Right lobe of liver (tissue), 6 donors: ENCODE results near the gene RNF121. TPM values are rescaled to one million over a fixed set of nuclear protein-coding genes. Genes with fewer than 3 reads are reported as not detected.
A peak's percentile ranks its signal among the peaks of the same experiment; 100 is the strongest.

ENCODE experiments used
- ATAC-seq, 4 donors: fragments of 200-7000 bp; cut with Tn5 transposase; one replicate each; pipeline ENCODE4 v1.9.1; 2020; ENCODE audit warnings: mild to moderate bottlenecking in 4 of 4, moderate library complexity in 4 of 4
- DNase-seq, 3 donors: peaks; one replicate each; pipeline ENCODE4 v3.0.0-alpha.2; 2020
- H3K27ac ChIP-seq, 3 donors: fragments of 200-600 bp; one replicate each; pipeline ENCODE4 v1.8.0; 2022
- H3K27me3 ChIP-seq, 2 donors: fragments of 200-600 bp; one replicate each; pipeline ENCODE4 v1.8.0; 2022
- H3K36me3 ChIP-seq, 4 donors: fragments of 200-600 bp; sonication (generic) in 1 of 4; one replicate each; pipeline versions ENCODE4 v1.5.1 to v1.8.0; 2017 to 2022; ENCODE audit warnings: control low read depth in 1 of 4
- H3K4me1 ChIP-seq, 4 donors: fragments of 200-600 bp; sonication (generic) in 1 of 4; one replicate each; pipeline versions ENCODE4 v1.5.1 to v1.8.0; 2017 to 2022; ENCODE audit warnings: control low read depth in 1 of 4
- H3K4me3 ChIP-seq, 3 donors: fragments of 200-600 bp; one replicate each; pipeline ENCODE4 v1.8.0; 2022
- H3K9me3 ChIP-seq, 4 donors: fragments of 200-600 bp; sonication (generic) in 1 of 4; one replicate each; pipeline versions ENCODE4 v1.5.1 to v1.8.0; 2017 to 2022; ENCODE audit warnings: control low read depth in 1 of 4
- CTCF ChIP-seq, 4 donors: fragments of 200-600 bp in 3 of 4; fragments of 450-650 bp in 1 of 4; IDR thresholded peaks; one replicate each; pipeline versions ENCODE4 v1.5.1 to v1.8.0; 2016 to 2022; ENCODE audit warnings: antibody characterized with exemption in 4 of 4, mild to moderate bottlenecking in 2 of 4
- POLR2A ChIP-seq: fragments of 450-650 bp; IDR thresholded peaks from one replicate; pipeline ENCODE4 v1.6.1; 2017; ENCODE audit warnings: antibody characterized with exemption, mild to moderate bottlenecking
- WGBS: methylation state at CpG from one replicate; pipeline ENCODE4 v1.1.6; 2018; ENCODE audit warnings: low coverage, low lambda C conversion rate; ENCODE audit not compliant: insufficient coverage; ENCODE audit errors: missing lambda C conversion rate; 5-methylcytosine and 5-hydroxymethylcytosine counted together
- intact Hi-C, 2 donors: fragments of 100-400 bp; cut with DNase I; formaldehyde crosslinking; loops; one replicate each; pipeline versions ENCODE4 v1.11.2 to v1.14.1; 2022
- total RNA-seq, 6 experiments: library from RNA; depleted of rRNA in 2 of 6; stranded (reverse); fragments of >200 nt in 2 of 6; fragmentation: NEBNext Ultra II Directional in 3 of 6; extraction: Animal tissue kit (Norgen Biotek cat#: 25700) in 3 of 6; gene quantifications; one replicate each; pipeline versions ENCODE4 v1.1.0 to v1.2.4, GENCODE V29; 2016 to 2023
- donor health status: DM: no; HTN: yes; CAD: no.
- donor health status: DM: no; HTN: no; CAD: no.
- donor health status: DM: no; HTN: no; CAD: no.
- donor health status: DM: no; HTN: yes; CAD: no.
- donor health status: DM: no; HTN: yes; CAD: no.

RNF121 gene
- total RNA-seq, 6 experiments from 2014 or later: 14.8 to 23.7 (median 18.9) TPM

GRCh38 chr11:72042064-72042745, 113.4 kb downstream of the RNF121 start:
- H3K27me3 ChIP-seq: no peaks in the 10 kb centered on the region
- H3K4me1 ChIP-seq: peaks cover 1 to 39% (median 7%) of the 10 kb centered on the region in 4 donors
- DNase-seq (peak in 1 of 3 donors; percentile 15), ATAC-seq (no peak)
- H3K36me3 ChIP-seq: no peaks in the 10 kb centered on the region
- intact Hi-C loops: no loop called here
- H3K27ac ChIP-seq: peak overlapping the region; percentile 87 to 96 (median 93)
- no peak for TF ChIP-seq POLR2A
- no peak for TF ChIP-seq CTCF (IDR thresholded peaks at IDR 0.05)
- 27% methylated on average over 3 of the region's 5 CpGs for WGBS
- peak overlapping the region; percentile 48 to 62 (median 60) for H3K4me3 ChIP-seq
- no peaks in the 10 kb centered on the region for H3K9me3 ChIP-seq

- DNase-seq: peak in 1 of 3 donors; percentile 39
- no peak overlapping the region for H3K4me3 ChIP-seq
- TF ChIP-seq POLR2A (no peak), CTCF (IDR thresholded peaks at IDR 0.05) (no peak)
- no peaks in the 10 kb centered on the region for H3K9me3 ChIP-seq
- no peak for ATAC-seq
- intact Hi-C loops: no loop called here
- H3K27me3 ChIP-seq: no peaks in the 10 kb centered on the region
- 83% methylated on average over 1 of the region's 5 CpGs for whole genome bisulfite sequencing
- no peaks in the 10 kb centered on the region for H3K36me3 ChIP-seq
- H3K4me1 ChIP-seq: peaks cover 0 to 11% (median 3%) of the 10 kb centered on the region in 4 donors
- H3K27ac ChIP-seq: no peak overlapping the region
These were observed 117.0 kb downstream of the RNF121 start for GRCh38 chr11:72045849-72046248.

Other genes starting within 250 kb of the RNF121 start
- gene DEFB108B, start 95.8 kb upstream of the RNF121 start, total RNA-seq: not detected
- not detected for gene DEFB131B, start 50.6 kb upstream of the RNF121 start, total RNA-seq
- gene XNDC1N, start 452 bp upstream of the RNF121 start, total RNA-seq: 1 to 10 TPM in 5 of 6 experiments, under 1 TPM in 1; 0.74 to 4.1 (median 2.2) TPM
- 10 to 100 TPM in 1 of 6 experiments, 1 to 10 TPM in 5; 2.2 to 13.0 (median 3.7) TPM for gene IL18BP, start 69.9 kb downstream of the RNF121 start, total RNA-seq
- 10 to 100 TPM; 47.3 to 62.5 (median 54.5) TPM for gene NUMA1, start 151.5 kb downstream of the RNF121 start, total RNA-seq
- gene LRRC51, start 151.8 kb downstream of the RNF121 start, total RNA-seq: 1 to 10 TPM; 3.3 to 9.0 (median 6.1) TPM
- gene LAMTOR1, start 174.3 kb downstream of the RNF121 start, total RNA-seq: 10 to 100 TPM; 30.3 to 92.2 (median 38.7) TPM
- gene TOMT, start 176.9 kb downstream of the RNF121 start, total RNA-seq: under 1 TPM in 2 of 6 experiments, not detected in 4; 0.17 to 0.29 TPM
- 10 to 100 TPM; 11.8 to 17.0 (median 14.2) TPM for gene ANAPC15, start 183.6 kb downstream of the RNF121 start, total RNA-seq
- gene FOLR3, start 206.7 kb downstream of the RNF121 start, total RNA-seq: under 1 TPM in 3 of 6 experiments, not detected in 3; 0.27 to 0.98 (median 0.75) TPM